Uterus (tissue), 2 donors: ENCODE data around the gene SIX5.

ENCODE experiments used
- CTCF ChIP-seq, 4 experiments: fragments of 200-600 bp in 2 of 4; fragments of 450-650 bp in 2 of 4; sonication (generic) in 2 of 4; IDR thresholded peaks; one replicate each; pipeline ENCODE4 v1.5.1; 2016 to 2019; ENCODE audit warnings: antibody characterized with exemption in 4 of 4, mild to moderate bottlenecking in 2 of 4, moderate library complexity in 1 of 4
- POLR2A ChIP-seq, 2 donors: fragments of 450-650 bp; IDR thresholded peaks; one replicate each; pipeline ENCODE4 v1.6.1; 2016; ENCODE audit warnings: antibody characterized with exemption in 2 of 2, mild to moderate bottlenecking in 1 of 2, moderate library complexity in 1 of 2

DNA sequence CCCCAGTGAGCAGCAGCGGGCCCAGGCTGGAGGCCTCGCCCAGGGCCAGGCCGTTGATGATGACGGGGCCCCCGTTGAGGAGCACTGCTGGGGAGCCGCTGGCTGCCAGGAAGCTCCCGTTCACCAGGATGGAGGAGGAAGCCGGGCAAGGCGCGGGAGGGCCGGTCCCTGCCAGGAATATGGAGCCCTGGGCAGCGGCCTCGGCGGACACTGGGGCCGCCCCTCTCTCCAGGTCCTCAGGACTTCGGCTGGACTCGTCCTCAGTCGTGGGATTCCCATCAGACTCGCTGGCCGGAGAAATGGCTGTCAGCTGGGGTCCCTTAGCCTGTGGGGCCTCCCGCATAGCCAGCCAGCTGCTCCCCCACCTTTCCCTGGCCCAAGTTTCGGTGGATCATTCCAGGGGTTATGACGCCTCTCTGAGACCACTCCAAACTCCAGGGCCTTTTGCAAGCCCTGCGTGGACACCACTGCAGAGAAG lies 2.1 kb downstream of the SIX5 start:
- TF ChIP-seq CTCF (IDR thresholded peaks at IDR 0.05): no peak
- TF ChIP-seq POLR2A (IDR thresholded peaks at IDR 0.05): no peak
